Naive thymus-derived CD4-positive, alpha-beta T cell (primary cell): ENCODE results near the gene SORCS2. TPM values are rescaled to one million over a fixed set of nuclear protein-coding genes. Genes with fewer than 3 reads are reported as not detected.

Experiments
- ATAC-seq: fragments of 150-1000 bp; cut with Tn5 transposase; 2 replicates; pipeline ENCODE4 v1.10.0; 2021; ENCODE audit warnings: mild to moderate bottlenecking, moderate library complexity
- CTCF ChIA-PET: fragments of 350-600 bp; sonication (Branson Sonifier 250); formaldehyde crosslinking; loops from one replicate; lab custom pipeline; 2021; ENCODE audit warnings: antibody characterized with exemption; lab: Charles Lee
- POLR2A ChIA-PET: fragments of 350-600 bp; sonication (Branson Sonifier 250); formaldehyde crosslinking; loops from one replicate; lab custom pipeline; 2021; ENCODE audit warnings: antibody characterized with exemption, inconsistent platforms; lab: Charles Lee
- DNase-seq, 9 donors: peaks; one replicate each; pipeline versions ENCODE4 v3.0.0 to v3.0.0-alpha.2; 2020 to 2022; ENCODE audit warnings: mixed read lengths in 1 of 9
- H3K27ac ChIP-seq: one replicate; pipeline ENCODE4 v1.7.0; 2013; ENCODE audit warnings: mild to moderate bottlenecking, low read depth, low read length, moderate library complexity
- H3K27me3 ChIP-seq, 2 donors: one replicate each; pipeline ENCODE4 v1.7.0; 2013; ENCODE audit warnings: low read length in 2 of 2, mild to moderate bottlenecking in 2 of 2, moderate library complexity in 2 of 2; ENCODE audit not compliant: control insufficient read depth in 2 of 2, insufficient read depth in 2 of 2
- H3K36me3 ChIP-seq, 3 experiments: 1 replicate in 2 of 3; 2 replicates in 1 of 3; pipeline ENCODE4 v1.7.0; 2013; ENCODE audit warnings: low read length in 3 of 3, mild to moderate bottlenecking in 3 of 3, moderate library complexity in 1 of 3; ENCODE audit not compliant: insufficient read depth in 3 of 3, control insufficient read depth in 2 of 3
- H3K4me1 ChIP-seq, 2 donors: one replicate each; pipeline ENCODE4 v1.7.0; 2013; ENCODE audit warnings: low read length in 2 of 2, mild to moderate bottlenecking in 2 of 2, moderate library complexity in 1 of 2; ENCODE audit not compliant: control insufficient read depth in 2 of 2, insufficient read depth in 2 of 2
- H3K4me3 ChIP-seq: 2 replicates; pipeline ENCODE4 v1.7.0; 2013; ENCODE audit warnings: mild to moderate bottlenecking, low read length
- H3K9me3 ChIP-seq, 3 experiments: 1 replicate in 2 of 3; 2 replicates in 1 of 3; pipeline ENCODE4 v1.7.0; 2013; ENCODE audit warnings: low read length in 3 of 3; ENCODE audit not compliant: control insufficient read depth in 2 of 3
- H3K27ac Mint-ChIP-seq, 9 donors: one replicate each; pipeline ENCODE4 v1.8.0; 2020 to 2022; ENCODE audit warnings: mixed read lengths in 9 of 9, mild to moderate bottlenecking in 8 of 9, moderate library complexity in 5 of 9, inconsistent platforms in 2 of 9
- H3K27me3 Mint-ChIP-seq, 5 donors: one replicate each; pipeline ENCODE4 v1.8.0; 2021 to 2022; ENCODE audit warnings: mixed read lengths in 5 of 5, mild to moderate bottlenecking in 1 of 5
- H3K36me3 Mint-ChIP-seq, 5 donors: one replicate each; pipeline ENCODE4 v1.8.0; 2020 to 2022; ENCODE audit warnings: mixed read lengths in 5 of 5, mild to moderate bottlenecking in 3 of 5, inconsistent platforms in 1 of 5
- H3K4me1 Mint-ChIP-seq, 7 donors: one replicate each; pipeline ENCODE4 v1.8.0; 2020 to 2022; ENCODE audit warnings: mixed read lengths in 7 of 7, mild to moderate bottlenecking in 3 of 7, inconsistent platforms in 1 of 7
- H3K4me3 Mint-ChIP-seq, 10 donors: one replicate each; pipeline ENCODE4 v1.8.0; 2020 to 2022; ENCODE audit warnings: mild to moderate bottlenecking in 10 of 10, mixed read lengths in 10 of 10, moderate library complexity in 6 of 10, inconsistent platforms in 2 of 10
- H3K9me3 Mint-ChIP-seq, 11 donors: one replicate each; pipeline ENCODE4 v1.8.0; 2020 to 2022; ENCODE audit warnings: mixed read lengths in 11 of 11, mild to moderate bottlenecking in 4 of 11, inconsistent platforms in 1 of 11, moderate library complexity in 1 of 11
- intact Hi-C, 2 donors: fragments of 100-400 bp; cut with micrococcal nuclease; formaldehyde crosslinking; loops; one replicate each; pipeline ENCODE4 v1.15.1; 2023
- polyA plus RNA-seq, 2 donors: library from polyadenylated mRNA; unstranded; fragments of 300-500 nt; fragmentation: Illumina TruSeq; gene quantifications; one replicate each; pipeline ENCODE4 v1.2.3, GENCODE V29; 2021
- total RNA-seq, 6 experiments: library from RNA in 5 of 6; stranded (reverse) in 5 of 6; gene quantifications; 1 replicate in 5 of 6; 2 replicates in 1 of 6; pipeline ENCODE4 v1.2.3 and lab custom pipeline; 2021 to 2026

Gene SORCS2
- total and polyA plus RNA-seq, 7 experiments from 2014 or later: 0.10 TPM; not detected in 6

GRCh38 chr4:7193030-7193958 is 956 bp downstream of the SORCS2 start:
- peaks cover 45 to 68% (median 62%) of the 10 kb centered on the region in 5 donors for H3K27me3 Mint-ChIP-seq
- no peak overlapping the region for H3K27ac Mint-ChIP-seq
- DNase-seq: no peak
- POLR2A ChIA-PET: no interaction called here
- no peaks in the 10 kb centered on the region for H3K36me3 ChIP-seq
- H3K4me1 Mint-ChIP-seq: peaks cover 0 to 6% (median 0%) of the 10 kb centered on the region in 7 donors
- CTCF ChIA-PET: no interaction called here
- H3K4me3 Mint-ChIP-seq: peak overlapping the region in 4 of 10 donors; percentile 38 to 65 (median 56)
- H3K9me3 Mint-ChIP-seq: peaks cover 0 to 2% (median 0%) of the 10 kb centered on the region in 11 donors
- ATAC-seq: no peak
- no peaks in the 10 kb centered on the region for H3K9me3 ChIP-seq
- H3K36me3 Mint-ChIP-seq: no peaks in the 10 kb centered on the region
- H3K27me3 ChIP-seq: peaks cover 0 to 6% of the 10 kb centered on the region in 2 donors
- no peaks in the 10 kb centered on the region for H3K4me1 ChIP-seq
- H3K4me3 ChIP-seq: no peak overlapping the region
- H3K27ac ChIP-seq: no peak overlapping the region
- intact Hi-C loops: loop anchor here in 1 of 2 donors (2.0 to 5.0 kb wide), 2 partner anchors 610 to 794 kb away; no protein-coding TSS in a partner anchor

GRCh38 chr4:7194251-7195140 is 2.2 kb downstream of the SORCS2 start:
- H3K27ac Mint-ChIP-seq: no peak overlapping the region
- peaks cover 0 to 6% (median 0%) of the 10 kb centered on the region in 7 donors for H3K4me1 Mint-ChIP-seq
- Histone ChIP-seq H3K9me3 (no peaks in the 10 kb centered on the region), H3K36me3 (no peaks in the 10 kb centered on the region), H3K4me3 (no peak overlapping the region), H3K27ac (no peak overlapping the region), H3K4me1 (no peaks in the 10 kb centered on the region), H3K27me3 (peaks cover 0 to 6% of the 10 kb centered on the region in 2 donors)
- ATAC-seq (no peak), DNase-seq (peak in 1 of 9 donors; percentile 28)
- H3K36me3 Mint-ChIP-seq: no peaks in the 10 kb centered on the region
- peak overlapping the region in 2 of 10 donors; percentile 29 to 53 for H3K4me3 Mint-ChIP-seq
- ChIA-PET CTCF (interaction anchor here (1.0 kb wide), 1 partner anchor 608 kb away, joined by 3 read pairs; no protein-coding TSS in a partner anchor), POLR2A (no interaction called here)
- peaks cover 39 to 64% (median 53%) of the 10 kb centered on the region in 5 donors for H3K27me3 Mint-ChIP-seq
- intact Hi-C loops: loop anchor here in 1 of 2 donors (5.0 kb wide), 2 partner anchors 143 to 793 kb away; no protein-coding TSS in a partner anchor
- H3K9me3 Mint-ChIP-seq: peaks cover 0 to 2% (median 0%) of the 10 kb centered on the region in 11 donors

- Mint-ChIP-seq H3K36me3 (no peaks in the 10 kb centered on the region), H3K4me1 (peaks cover 0 to 4% (median 0%) of the 10 kb centered on the region in 7 donors), H3K9me3 (peaks cover 0 to 2% (median 0%) of the 10 kb centered on the region in 11 donors), H3K27me3 (peaks cover 32 to 61% (median 47%) of the 10 kb centered on the region in 5 donors), H3K4me3 (peak overlapping the region in 1 of 10 donors; percentile 16), H3K27ac (no peak overlapping the region)
- ChIA-PET CTCF (interaction anchor here (1.0 kb wide), 1 partner anchor 607 kb away, joined by 3 read pairs; no protein-coding TSS in a partner anchor), POLR2A (no interaction called here)
- Histone ChIP-seq H3K27me3 (peaks cover 0 to 6% of the 10 kb centered on the region in 2 donors), H3K27ac (no peak overlapping the region), H3K4me1 (no peaks in the 10 kb centered on the region), H3K4me3 (no peak overlapping the region), H3K9me3 (no peaks in the 10 kb centered on the region), H3K36me3 (no peaks in the 10 kb centered on the region)
- intact Hi-C loops: loop anchor here in 1 of 2 donors (5.0 kb wide), 1 partner anchor 142 kb away; no protein-coding TSS in a partner anchor
- no peak for DNase-seq
- ATAC-seq: no peak
These were observed 2.8 kb downstream of the SORCS2 start for GRCh38 chr4:7195141-7195515.

GRCh38 chr4:7195546-7196287 is 3.4 kb downstream of the SORCS2 start:
- Histone ChIP-seq H3K36me3 (no peaks in the 10 kb centered on the region), H3K27me3 (peaks cover 0 to 6% of the 10 kb centered on the region in 2 donors), H3K4me3 (no peak overlapping the region), H3K9me3 (no peaks in the 10 kb centered on the region), H3K4me1 (no peaks in the 10 kb centered on the region), H3K27ac (no peak overlapping the region)
- Mint-ChIP-seq H3K9me3 (peaks cover 0 to 2% (median 0%) of the 10 kb centered on the region in 11 donors), H3K36me3 (no peaks in the 10 kb centered on the region), H3K4me1 (peaks cover 0 to 2% (median 0%) of the 10 kb centered on the region in 7 donors), H3K27me3 (peaks cover 27 to 60% (median 43%) of the 10 kb centered on the region in 5 donors), H3K27ac (no peak overlapping the region), H3K4me3 (no peak overlapping the region)
- POLR2A ChIA-PET: no interaction called here
- CTCF ChIA-PET: interaction anchor here (0.7 kb wide), 1 partner anchor 883 kb away, joined by 5 read pairs; no protein-coding TSS in a partner anchor
- intact Hi-C loops: loop anchor here in 1 of 2 donors (5.0 kb wide), 1 partner anchor 142 kb away; no protein-coding TSS in a partner anchor
- ATAC-seq (no peak), DNase-seq (no peak)

- Histone ChIP-seq H3K27ac (no peak overlapping the region), H3K27me3 (peaks cover 0 to 6% of the 10 kb centered on the region in 2 donors), H3K4me1 (no peaks in the 10 kb centered on the region), H3K36me3 (no peaks in the 10 kb centered on the region), H3K9me3 (no peaks in the 10 kb centered on the region), H3K4me3 (no peak overlapping the region)
- Mint-ChIP-seq H3K9me3 (peaks cover 0 to 2% (median 0%) of the 10 kb centered on the region in 11 donors), H3K27me3 (peaks cover 30 to 65% (median 46%) of the 10 kb centered on the region in 5 donors), H3K36me3 (no peaks in the 10 kb centered on the region), H3K4me3 (no peak overlapping the region), H3K27ac (no peak overlapping the region), H3K4me1 (peaks cover 0 to 2% (median 0%) of the 10 kb centered on the region in 7 donors)
- ATAC-seq (no peak), DNase-seq (no peak)
- CTCF ChIA-PET: interaction anchor here (0.7 kb wide), 1 partner anchor 884 kb away, joined by 5 read pairs; no protein-coding TSS in a partner anchor
- intact Hi-C loops: loop anchor here in 1 of 2 donors (5.0 kb wide), 1 partner anchor 141 kb away; no protein-coding TSS in a partner anchor
- POLR2A ChIA-PET: no interaction called here
These were observed 3.9 kb downstream of the SORCS2 start for GRCh38 chr4:7196288-7196651.
